Posterior vena cava (tissue), 2 donors: ENCODE measurements around the gene KAZN. TPM values are rescaled to one million over a fixed set of nuclear protein-coding genes. Genes with fewer than 3 reads are reported as not detected.

Source experiments
- DNase-seq: peaks from one replicate; pipeline ENCODE4 v3.0.0-alpha.2; 2020; ENCODE audit warnings: low spot score
- intact Hi-C, 2 donors: fragments of 100-400 bp; cut with DNase I; formaldehyde crosslinking; loops; one replicate each; pipeline versions ENCODE4 v1.14.1 to v1.14.2; 2022 to 2023
- total RNA-seq, 2 donors: library from RNA; stranded (reverse); fragmentation: NEBNext Ultra II Directional; extraction: Animal tissue kit (Norgen Biotek cat#: 25700); gene quantifications; one replicate each; pipeline ENCODE4 v1.2.1, GENCODE V29; 2021
- donor health status: DM: yes; HTN: yes; CAD: no.
- donor health status: DM: yes; HTN: yes; CAD: no.

KAZN gene
- total RNA-seq, 2 donors from 2014 or later, result 6.2 to 10.8 TPM

DNA sequence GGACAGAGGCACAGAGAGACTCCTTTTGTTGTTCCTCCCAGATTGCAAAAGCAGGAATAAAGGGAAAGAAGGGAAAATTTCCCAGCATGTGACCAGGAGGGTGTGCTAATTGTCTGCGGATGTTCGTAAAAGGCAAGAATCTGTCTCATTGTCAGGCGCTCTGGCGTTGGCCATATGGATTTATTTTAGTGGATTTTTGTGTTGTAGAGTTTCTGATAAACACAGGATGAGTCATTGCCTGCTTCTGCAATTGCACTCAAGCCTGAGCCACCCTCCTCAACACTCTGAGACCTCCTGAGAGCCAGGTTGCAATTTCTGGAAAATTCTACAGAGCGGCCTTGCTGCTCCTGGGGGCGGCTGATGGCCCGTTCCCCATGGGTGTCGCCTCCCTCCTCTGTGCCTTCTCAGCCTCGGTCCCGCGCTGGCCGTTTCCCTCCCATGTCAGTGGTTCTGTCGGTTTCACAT lies 227.7 kb downstream of the KAZN start:
- no peak for DNase-seq
- intact Hi-C loops, result no loop called here

- no peak for DNase-seq
- intact Hi-C loops, result no loop called here
Observed at GRCh38 chr1:14826731-14827326, 228.3 kb downstream of the KAZN start.

DNA sequence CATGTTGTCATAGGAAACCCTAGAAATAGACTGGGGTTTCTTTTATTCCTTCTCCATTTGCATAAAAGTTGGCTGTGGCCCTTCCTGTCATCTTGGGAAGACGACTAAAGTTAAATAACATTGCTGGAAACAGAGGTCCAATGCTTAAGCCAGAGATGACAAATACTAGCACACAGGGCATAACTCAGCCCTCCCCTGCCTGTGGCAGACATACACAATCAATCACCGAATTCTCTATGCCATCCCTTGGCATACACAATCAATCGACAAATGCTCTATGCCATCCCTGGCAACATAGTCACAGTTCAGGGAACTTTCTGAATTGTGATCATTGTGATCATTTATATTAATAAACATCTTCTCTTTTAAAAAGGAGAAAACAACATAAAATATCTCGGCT lies 229.4 kb downstream of the KAZN start:
- DNase-seq, result no peak
- intact Hi-C loops, result no loop called here

- intact Hi-C loops, result no loop called here
Observed at GRCh38 chr1:14828665-14829064, 230.2 kb downstream of the KAZN start.

GRCh38 chr1:14835725-14836124 lies 237.2 kb downstream of the KAZN start:
- intact Hi-C loops, result no loop called here
- DNase-seq, result no peak

More at GRCh38 chr1:14828665-14829064, 230.2 kb downstream of the KAZN start:
- DNase-seq, result no peak

- no peak for DNase-seq
- intact Hi-C loops, result no loop called here
Observed at GRCh38 chr1:14836426-14837140, 238.1 kb downstream of the KAZN start.

- no peak for DNase-seq
- intact Hi-C loops, result no loop called here
Observed at GRCh38 chr1:14840374-14840773, 241.9 kb downstream of the KAZN start.

DNA sequence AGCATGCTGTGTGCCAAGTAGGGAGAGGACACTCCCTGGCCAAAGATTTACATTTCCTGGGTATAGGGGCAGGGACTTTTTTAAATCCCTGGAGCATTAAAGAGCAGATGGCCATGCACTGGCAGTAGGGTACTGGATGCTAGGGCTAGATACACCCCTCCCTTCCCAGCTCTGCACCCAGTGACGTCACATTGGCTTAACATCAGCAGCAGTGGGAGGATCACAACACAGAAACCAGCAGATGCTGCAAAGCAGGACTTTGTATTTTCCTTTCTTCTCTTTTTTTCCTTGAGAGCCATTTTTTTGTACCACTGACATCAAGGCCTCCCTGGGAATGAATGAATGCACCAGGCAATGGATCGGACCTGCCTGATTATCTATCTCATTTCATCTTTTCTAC lies 243.0 kb downstream of the KAZN start:
- intact Hi-C loops, result no loop called here
- no peak for DNase-seq

DNA sequence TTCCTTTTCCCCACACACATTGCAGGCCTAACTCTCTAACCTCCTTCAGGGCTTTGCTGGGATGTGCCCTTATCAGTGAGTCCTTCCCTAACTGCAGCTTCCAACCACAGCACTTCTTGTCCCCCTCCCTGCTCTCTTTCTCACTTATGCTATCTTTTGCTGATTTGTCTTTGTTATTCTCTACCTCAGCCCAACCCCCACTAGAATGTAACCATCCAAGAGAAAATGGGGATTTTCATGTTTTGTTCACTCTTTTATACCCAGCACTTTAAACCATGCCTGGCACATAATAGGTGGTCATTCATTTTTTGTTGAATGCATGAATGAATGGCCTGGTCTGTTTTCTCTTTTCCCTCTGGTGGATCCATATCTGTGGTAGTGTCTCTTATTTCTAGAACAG lies 243.5 kb downstream of the KAZN start:
- no peak for DNase-seq
- intact Hi-C loops, result no loop called here

GRCh38 chr1:14842361-14842760 lies 243.9 kb downstream of the KAZN start:
- intact Hi-C loops, result no loop called here
- DNase-seq, result no peak

GRCh38 chr1:14842891-14843290 lies 244.4 kb downstream of the KAZN start:
- no peak for DNase-seq
- intact Hi-C loops, result no loop called here

- intact Hi-C loops, result no loop called here
- DNase-seq, result no peak
Observed at GRCh38 chr1:14843525-14843924, 245.0 kb downstream of the KAZN start.

GRCh38 chr1:14844356-14844755 lies 245.9 kb downstream of the KAZN start:
- DNase-seq, result no peak
- intact Hi-C loops, result no loop called here

GRCh38 chr1:14844923-14845617 lies 246.6 kb downstream of the KAZN start:
- DNase-seq, result no peak
- intact Hi-C loops, result no loop called here

- intact Hi-C loops, result no loop called here
- DNase-seq, result no peak
Observed at GRCh38 chr1:14845851-14846250, 247.4 kb downstream of the KAZN start.

GRCh38 chr1:14846688-14847087 lies 248.2 kb downstream of the KAZN start:
- intact Hi-C loops, result no loop called here
- no peak for DNase-seq

- intact Hi-C loops, result loop anchor here in 1 of 2 donors (2.0 kb wide), 1 partner anchor 583 kb away; no protein-coding TSS in a partner anchor
Observed at GRCh38 chr1:14848203-14848602, 249.7 kb downstream of the KAZN start.

GRCh38 chr1:14848625-14849024 lies 250.1 kb downstream of the KAZN start:
- DNase-seq, result no peak
- intact Hi-C loops, result loop anchor here in 1 of 2 donors (2.0 kb wide), 1 partner anchor 584 kb away; no protein-coding TSS in a partner anchor

More at GRCh38 chr1:14848203-14848602, 249.7 kb downstream of the KAZN start:
- peak; percentile 5 for DNase-seq

GRCh38 chr1:14849038-14849437 lies 250.6 kb downstream of the KAZN start:
- intact Hi-C loops, result loop anchor here in 1 of 2 donors (2.0 kb wide), 1 partner anchor 584 kb away; no protein-coding TSS in a partner anchor
- no peak for DNase-seq

GRCh38 chr1:14850563-14850962 lies 252.1 kb downstream of the KAZN start:
- DNase-seq, result no peak
- intact Hi-C loops, result no loop called here
